Measurements from ENCODE around the gene TBC1D5. TPM values are rescaled to one million over a fixed set of nuclear protein-coding genes. Genes with fewer than 3 reads are reported as not detected.

The TBC1D5 gene
- total and polyA plus RNA-seq, 2 of the 8 experiments (the other 6 are each of a cell fraction or from before 2014, with no cell fraction given): 11.0 to 22.9 TPM

- no peaks in the 10 kb centered on the region for H3K27me3 ChIP-seq (replicated peaks in 1 of 4; ENCODE audit: control insufficient read depth in 3 of 4, extremely low read depth in 1 of 4, insufficient read depth in 3 of 4, low read length in 3 of 4)
- TF ChIP-seq EZH2 (IDR thresholded peaks at IDR 0.05; ENCODE audit: low read depth, low read length, severe bottlenecking) (no peak), EGR1 (IDR thresholded peaks at IDR 0.05; ENCODE audit: borderline replicate concordance, low read depth, low read length) (no peak), YY1 (IDR thresholded peaks at IDR 0.05; ENCODE audit: low read depth, low read length) (no peak), POLR2A (IDR thresholded peaks at IDR 0.05; ENCODE audit: control extremely low read depth in 1 of 2, low read depth in 2 of 2, low read length in 2 of 2) (no peak), SP1 (IDR thresholded peaks at IDR 0.05; ENCODE audit: low read depth, low read length) (no peak), SIRT6 (IDR thresholded peaks at IDR 0.05; ENCODE audit: low read length) (no peak), KDM1A (IDR thresholded peaks at IDR 0.05; ENCODE audit: borderline replicate concordance, low read length) (no peak), BRCA1 (IDR thresholded peaks at IDR 0.05; ENCODE audit: low read depth, low read length) (no peak), KDM5A (IDR thresholded peaks at IDR 0.05; ENCODE audit: low read length) (no peak), SIX5 (IDR thresholded peaks at IDR 0.05; ENCODE audit: low read depth, low read length) (no peak), RXRA (IDR thresholded peaks at IDR 0.05; ENCODE audit: insufficient read depth, low read depth, low read length) (no peak), GTF2F1 (IDR thresholded peaks at IDR 0.05; ENCODE audit: borderline replicate concordance, low read depth, low read length) (no peak)
- TF ChIP-seq, protein P1, sequence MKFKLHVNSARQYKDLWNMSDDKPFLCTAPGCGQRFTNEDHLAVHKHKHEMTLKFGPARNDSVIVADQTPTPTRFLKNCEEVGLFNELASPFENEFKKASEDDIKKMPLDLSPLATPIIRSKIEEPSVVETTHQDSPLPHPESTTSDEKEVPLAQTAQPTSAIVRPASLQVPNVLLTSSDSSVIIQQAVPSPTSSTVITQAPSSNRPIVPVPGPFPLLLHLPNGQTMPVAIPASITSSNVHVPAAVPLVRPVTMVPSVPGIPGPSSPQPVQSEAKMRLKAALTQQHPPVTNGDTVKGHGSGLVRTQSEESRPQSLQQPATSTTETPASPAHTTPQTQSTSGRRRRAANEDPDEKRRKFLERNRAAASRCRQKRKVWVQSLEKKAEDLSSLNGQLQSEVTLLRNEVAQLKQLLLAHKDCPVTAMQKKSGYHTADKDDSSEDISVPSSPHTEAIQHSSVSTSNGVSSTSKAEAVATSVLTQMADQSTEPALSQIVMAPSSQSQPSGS (IDR thresholded peaks at IDR 0.05; ENCODE audit: low read length): no peak
- TF ChIP-seq, protein P2, sequence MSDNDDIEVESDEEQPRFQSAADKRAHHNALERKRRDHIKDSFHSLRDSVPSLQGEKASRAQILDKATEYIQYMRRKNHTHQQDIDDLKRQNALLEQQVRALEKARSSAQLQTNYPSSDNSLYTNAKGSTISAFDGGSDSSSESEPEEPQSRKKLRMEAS (IDR thresholded peaks at IDR 0.05): no peak
- H3K14ac ChIP-seq (ENCODE audit: insufficient read length): no peak overlapping the region
- CTCF ChIA-PET (ENCODE audit: partially characterized antibody): no interaction called here
- 0 out of 2 replicates have a peak overlapping the region, but pooled peaks have one; percentile 20 for H2AK5ac ChIP-seq (ENCODE audit: low read depth, low read length)
- no peak overlapping the region for H3K4me2 ChIP-seq (ENCODE audit: insufficient read depth in 1 of 2, low read depth in 2 of 2, low read length in 2 of 2)
- no peak overlapping the region for H3K4me3 ChIP-seq (ENCODE audit: extremely low read depth in 1 of 4, insufficient read depth in 2 of 4, low read depth in 3 of 4, low read length in 4 of 4)
- no peak for FAIRE-seq
- no peak overlapping the region for H3K27ac ChIP-seq (ENCODE audit: low read depth, low read length)
- H3K36me3 ChIP-seq (ENCODE audit: control insufficient read depth in 2 of 4, insufficient read depth in 4 of 4, low read length in 3 of 4): no peaks in the 10 kb centered on the region
- no peaks in the 10 kb centered on the region for H3K79me2 ChIP-seq (ENCODE audit: control insufficient read depth in 1 of 2, insufficient read depth in 2 of 2, low read length in 2 of 2)
- POLR2A ChIA-PET (ENCODE audit: partially characterized antibody): no interaction called here
- H4K8ac ChIP-seq (ENCODE audit: extremely low read depth, insufficient read depth, low read length): no peak overlapping the region
- H3K23me2 ChIP-seq (ENCODE audit: low read depth, low read length): no peaks in the 10 kb centered on the region
- no peak overlapping the region for H4K5ac ChIP-seq (ENCODE audit: insufficient read length, low read depth, low read length)
- no peak overlapping the region for H4K91ac ChIP-seq (replicated peaks; ENCODE audit: insufficient read length, low read length)
- H4K20me1 ChIP-seq (replicated peaks in 1 of 2; ENCODE audit: control insufficient read depth in 1 of 2, insufficient read depth in 2 of 2, low read length in 2 of 2): no peaks in the 10 kb centered on the region
- no peak overlapping the region for H2BK12ac ChIP-seq (ENCODE audit: low read depth, low read length)
- no peak overlapping the region for H2AFZ ChIP-seq (ENCODE audit: low read length)
- H3K56ac ChIP-seq (replicated peaks; ENCODE audit: insufficient read length, low read depth, low read length): no peak overlapping the region
- no peak overlapping the region for H3K18ac ChIP-seq (ENCODE audit: extremely low read depth, low read length)
- H3K9ac ChIP-seq (replicated peaks in 1 of 4; ENCODE audit: extremely low read depth in 1 of 4, low read depth in 3 of 4, low read length in 3 of 4): no peak overlapping the region
- H3K4ac ChIP-seq (replicated peaks; ENCODE audit: insufficient read length, low read depth, low read length): no peak overlapping the region
- peaks cover 2 to 10% (median 4%) of the 10 kb centered on the region in 4 experiments; a peak in 5 of 7 replicates for H3K4me1 ChIP-seq (replicated peaks in 1 of 4; ENCODE audit: control insufficient read depth in 3 of 4, insufficient read depth in 4 of 4, low read length in 3 of 4)
- DNase-seq (ENCODE audit: low read depth in 1 of 2, low spot score in 2 of 2): no peak
- H2BK15ac ChIP-seq (ENCODE audit: low read length): no peak overlapping the region
- WGBS, 2 experiments (ENCODE audit: extremely low coverage in 1 of 2, insufficient coverage in 1 of 2, insufficient read length in 1 of 2, insufficient replicate concordance in 2 of 2, low coverage in 1 of 2, low lambda C conversion rate in 2 of 2, missing lambda C conversion rate in 1 of 2): 92% methylated on average over 10 of the region's 10 CpGs; no CpG with 5 or more reads in 1 of the 2 experiments
- no peak overlapping the region for H2BK120ac ChIP-seq (replicated peaks; ENCODE audit: low read depth, low read length)
- H2BK5ac ChIP-seq (ENCODE audit: low read depth, low read length): no peak overlapping the region
- no peak overlapping the region for H3K23ac ChIP-seq (ENCODE audit: insufficient read length)
- H2BK20ac ChIP-seq (ENCODE audit: low read length): no peak overlapping the region
- 0 out of 4 replicates have a peak, but pooled peaks cover 0 to 2% of the 10 kb centered on the region in 2 experiments for H3K9me3 ChIP-seq (ENCODE audit: insufficient read depth in 2 of 2, low read depth in 1 of 2, low read length in 1 of 2)
- no peaks in the 10 kb centered on the region; the same call in 1 of the 2 replicates for H3K79me1 ChIP-seq (ENCODE audit: low read depth, low read length)
These were observed 599.9 kb downstream of the TBC1D5 start for GRCh38 chr3:17142516-17142915.
